ENCODE results near the gene USP20. TPM values are rescaled to one million over a fixed set of nuclear protein-coding genes. Genes with fewer than 3 reads are reported as not detected.
A peak's percentile ranks its signal among the peaks of the same experiment; 100 is the strongest.

The USP20 gene
- total and polyA plus RNA-seq, 4 donors, result 8.2 to 19.8 (median 10.3) TPM

DNA sequence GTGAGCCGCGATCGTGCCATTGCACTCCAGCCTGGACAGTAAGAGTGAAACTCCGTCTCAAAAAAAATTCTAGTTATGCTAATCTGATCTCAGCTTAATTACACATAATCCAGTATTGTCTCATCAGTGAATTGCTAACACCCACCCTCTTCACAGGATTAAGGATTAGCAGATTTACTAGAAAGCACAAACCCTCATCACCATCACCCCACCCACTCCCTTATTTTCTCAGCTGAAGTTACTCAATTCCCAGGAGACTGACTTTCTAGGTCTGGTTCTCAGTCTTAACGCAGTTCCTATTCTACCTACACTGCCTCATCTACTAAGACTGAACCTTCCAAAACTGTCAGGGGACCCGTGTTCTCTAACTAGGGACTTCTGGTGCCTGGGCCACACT lies 23.3 kb upstream of the USP20 start (continued):
- no peak for TF ChIP-seq SP1 (IDR thresholded peaks at IDR 0.05)
- TF ChIP-seq FOXA1 (IDR thresholded peaks at IDR 0.05), result no peak
- TF ChIP-seq RAD21 (IDR thresholded peaks at IDR 0.05), result no peak
- no peak for TF ChIP-seq JUND (IDR thresholded peaks at IDR 0.05)
- no peak for TF ChIP-seq HNF4G (IDR thresholded peaks at IDR 0.05)
- no peak for TF ChIP-seq EGR1 (IDR thresholded peaks at IDR 0.05; ENCODE audit: low read depth in 2 of 2)
- TF ChIP-seq, protein P1, sequence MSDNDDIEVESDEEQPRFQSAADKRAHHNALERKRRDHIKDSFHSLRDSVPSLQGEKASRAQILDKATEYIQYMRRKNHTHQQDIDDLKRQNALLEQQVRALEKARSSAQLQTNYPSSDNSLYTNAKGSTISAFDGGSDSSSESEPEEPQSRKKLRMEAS (IDR thresholded peaks at IDR 0.05), result no peak
- TF ChIP-seq RXRA (IDR thresholded peaks at IDR 0.05), result no peak
- TF ChIP-seq NR2F2 (IDR thresholded peaks at IDR 0.05), result no peak

DNA sequence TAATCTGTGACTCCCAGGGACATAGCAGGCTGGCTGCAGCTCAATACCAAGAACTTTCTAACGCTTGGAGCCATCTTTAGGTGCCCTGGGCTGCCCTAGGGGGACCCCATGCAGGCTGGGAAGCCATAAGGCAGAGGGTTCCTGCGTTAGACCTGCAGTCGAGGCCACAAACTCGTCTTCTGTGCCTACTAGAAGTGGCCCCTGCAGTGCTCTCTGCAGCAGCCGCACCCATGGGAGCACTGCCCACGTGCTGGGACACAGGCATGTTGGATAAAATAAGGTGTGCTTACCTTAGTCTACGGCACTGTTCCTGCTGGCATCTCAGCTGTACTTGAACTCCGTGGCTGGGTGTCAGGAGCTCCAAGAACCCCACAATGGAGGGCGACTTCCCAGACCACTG lies 22.9 kb upstream of the USP20 start:
- peaks cover 7 to 22% (median 12%) of the 10 kb centered on the region in 4 donors for H3K4me1 ChIP-seq (ENCODE audit: control insufficient read depth in 4 of 4, insufficient read depth in 4 of 4, low read length in 3 of 4)
- H3K9ac ChIP-seq (ENCODE audit: low read depth in 1 of 2, low read length in 2 of 2), result no peak overlapping the region
- H3K36me3 ChIP-seq (ENCODE audit: control insufficient read depth in 4 of 4, insufficient read depth in 3 of 4, low read depth in 1 of 4, low read length in 3 of 4), result peaks cover 8 to 31% (median 16%) of the 10 kb centered on the region in 4 donors
- H3K27ac ChIP-seq (ENCODE audit: low read depth in 1 of 2, low read length in 2 of 2), result peak overlapping the region in 1 of 2 donors; percentile 79
- WGBS, result 86% methylated on average over 9 of the region's 9 CpGs
- TF ChIP-seq JUND (IDR thresholded peaks at IDR 0.05) (no peak), HNF4G (IDR thresholded peaks at IDR 0.05) (no peak), EGR1 (IDR thresholded peaks at IDR 0.05; ENCODE audit: low read depth in 2 of 2) (no peak), TAF1 (conservative IDR thresholded peaks at IDR 0.05) (no peak), GABPA (IDR thresholded peaks at IDR 0.05 in 1 of 2, conservative IDR thresholded peaks at IDR 0.05 in 1 of 2) (no peak), HNF4A (conservative IDR thresholded peaks at IDR 0.05) (no peak), YY1 (IDR thresholded peaks at IDR 0.05) (no peak), FOXA1 (IDR thresholded peaks at IDR 0.05) (no peak), SP1 (IDR thresholded peaks at IDR 0.05) (no peak), NR2F2 (IDR thresholded peaks at IDR 0.05) (no peak), RXRA (IDR thresholded peaks at IDR 0.05) (no peak), RAD21 (IDR thresholded peaks at IDR 0.05) (no peak), FOXA2 (IDR thresholded peaks at IDR 0.05) (no peak)
- TF ChIP-seq, protein P2, sequence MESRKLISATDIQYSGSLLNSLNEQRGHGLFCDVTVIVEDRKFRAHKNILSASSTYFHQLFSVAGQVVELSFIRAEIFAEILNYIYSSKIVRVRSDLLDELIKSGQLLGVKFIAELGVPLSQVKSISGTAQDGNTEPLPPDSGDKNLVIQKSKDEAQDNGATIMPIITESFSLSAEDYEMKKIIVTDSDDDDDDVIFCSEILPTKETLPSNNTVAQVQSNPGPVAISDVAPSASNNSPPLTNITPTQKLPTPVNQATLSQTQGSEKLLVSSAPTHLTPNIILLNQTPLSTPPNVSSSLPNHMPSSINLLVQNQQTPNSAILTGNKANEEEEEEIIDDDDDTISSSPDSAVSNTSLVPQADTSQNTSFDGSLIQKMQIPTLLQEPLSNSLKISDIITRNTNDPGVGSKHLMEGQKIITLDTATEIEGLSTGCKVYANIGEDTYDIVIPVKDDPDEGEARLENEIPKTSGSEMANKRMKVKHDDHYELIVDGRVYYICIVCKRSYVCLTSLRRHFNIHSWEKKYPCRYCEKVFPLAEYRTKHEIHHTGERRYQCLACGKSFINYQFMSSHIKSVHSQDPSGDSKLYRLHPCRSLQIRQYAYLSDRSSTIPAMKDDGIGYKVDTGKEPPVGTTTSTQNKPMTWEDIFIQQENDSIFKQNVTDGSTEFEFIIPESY (IDR thresholded peaks at IDR 0.05), result no peak
- TF ChIP-seq, protein P3, sequence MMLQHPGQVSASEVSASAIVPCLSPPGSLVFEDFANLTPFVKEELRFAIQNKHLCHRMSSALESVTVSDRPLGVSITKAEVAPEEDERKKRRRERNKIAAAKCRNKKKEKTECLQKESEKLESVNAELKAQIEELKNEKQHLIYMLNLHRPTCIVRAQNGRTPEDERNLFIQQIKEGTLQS (IDR thresholded peaks at IDR 0.05), result no peak
- TF ChIP-seq, protein P4, sequence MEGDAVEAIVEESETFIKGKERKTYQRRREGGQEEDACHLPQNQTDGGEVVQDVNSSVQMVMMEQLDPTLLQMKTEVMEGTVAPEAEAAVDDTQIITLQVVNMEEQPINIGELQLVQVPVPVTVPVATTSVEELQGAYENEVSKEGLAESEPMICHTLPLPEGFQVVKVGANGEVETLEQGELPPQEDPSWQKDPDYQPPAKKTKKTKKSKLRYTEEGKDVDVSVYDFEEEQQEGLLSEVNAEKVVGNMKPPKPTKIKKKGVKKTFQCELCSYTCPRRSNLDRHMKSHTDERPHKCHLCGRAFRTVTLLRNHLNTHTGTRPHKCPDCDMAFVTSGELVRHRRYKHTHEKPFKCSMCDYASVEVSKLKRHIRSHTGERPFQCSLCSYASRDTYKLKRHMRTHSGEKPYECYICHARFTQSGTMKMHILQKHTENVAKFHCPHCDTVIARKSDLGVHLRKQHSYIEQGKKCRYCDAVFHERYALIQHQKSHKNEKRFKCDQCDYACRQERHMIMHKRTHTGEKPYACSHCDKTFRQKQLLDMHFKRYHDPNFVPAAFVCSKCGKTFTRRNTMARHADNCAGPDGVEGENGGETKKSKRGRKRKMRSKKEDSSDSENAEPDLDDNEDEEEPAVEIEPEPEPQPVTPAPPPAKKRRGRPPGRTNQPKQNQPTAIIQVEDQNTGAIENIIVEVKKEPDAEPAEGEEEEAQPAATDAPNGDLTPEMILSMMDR (IDR thresholded peaks at IDR 0.05; ENCODE audit: low read depth, low read length, missing input control), result no peak
- TF ChIP-seq, protein P5, sequence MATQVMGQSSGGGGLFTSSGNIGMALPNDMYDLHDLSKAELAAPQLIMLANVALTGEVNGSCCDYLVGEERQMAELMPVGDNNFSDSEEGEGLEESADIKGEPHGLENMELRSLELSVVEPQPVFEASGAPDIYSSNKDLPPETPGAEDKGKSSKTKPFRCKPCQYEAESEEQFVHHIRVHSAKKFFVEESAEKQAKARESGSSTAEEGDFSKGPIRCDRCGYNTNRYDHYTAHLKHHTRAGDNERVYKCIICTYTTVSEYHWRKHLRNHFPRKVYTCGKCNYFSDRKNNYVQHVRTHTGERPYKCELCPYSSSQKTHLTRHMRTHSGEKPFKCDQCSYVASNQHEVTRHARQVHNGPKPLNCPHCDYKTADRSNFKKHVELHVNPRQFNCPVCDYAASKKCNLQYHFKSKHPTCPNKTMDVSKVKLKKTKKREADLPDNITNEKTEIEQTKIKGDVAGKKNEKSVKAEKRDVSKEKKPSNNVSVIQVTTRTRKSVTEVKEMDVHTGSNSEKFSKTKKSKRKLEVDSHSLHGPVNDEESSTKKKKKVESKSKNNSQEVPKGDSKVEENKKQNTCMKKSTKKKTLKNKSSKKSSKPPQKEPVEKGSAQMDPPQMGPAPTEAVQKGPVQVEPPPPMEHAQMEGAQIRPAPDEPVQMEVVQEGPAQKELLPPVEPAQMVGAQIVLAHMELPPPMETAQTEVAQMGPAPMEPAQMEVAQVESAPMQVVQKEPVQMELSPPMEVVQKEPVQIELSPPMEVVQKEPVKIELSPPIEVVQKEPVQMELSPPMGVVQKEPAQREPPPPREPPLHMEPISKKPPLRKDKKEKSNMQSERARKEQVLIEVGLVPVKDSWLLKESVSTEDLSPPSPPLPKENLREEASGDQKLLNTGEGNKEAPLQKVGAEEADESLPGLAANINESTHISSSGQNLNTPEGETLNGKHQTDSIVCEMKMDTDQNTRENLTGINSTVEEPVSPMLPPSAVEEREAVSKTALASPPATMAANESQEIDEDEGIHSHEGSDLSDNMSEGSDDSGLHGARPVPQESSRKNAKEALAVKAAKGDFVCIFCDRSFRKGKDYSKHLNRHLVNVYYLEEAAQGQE (IDR thresholded peaks at IDR 0.05), result no peak
- TF ChIP-seq, protein P1 (IDR thresholded peaks at IDR 0.05), result no peak
- no peak overlapping the region for H3K4me3 ChIP-seq (ENCODE audit: low read depth in 1 of 3, low read length in 3 of 3)
- no peaks in the 10 kb centered on the region for H3K9me3 ChIP-seq (ENCODE audit: control insufficient read depth in 4 of 4, low read length in 3 of 4)
- DNase-seq (ENCODE audit: low spot score), result no peak
- no peaks in the 10 kb centered on the region for H3K27me3 ChIP-seq (ENCODE audit: control insufficient read depth in 4 of 4, insufficient read depth in 4 of 4, low read length in 3 of 4)
